SKM-1 (cell line): ENCODE results near the gene ARMC3.

Experiments
- DNase-seq: peaks from one replicate; lab custom pipeline; 2025; ENCODE audit not compliant: unreplicated experiment; lab: John Stamatoyannopoulos, UW

The ARMC3 gene

DNA sequence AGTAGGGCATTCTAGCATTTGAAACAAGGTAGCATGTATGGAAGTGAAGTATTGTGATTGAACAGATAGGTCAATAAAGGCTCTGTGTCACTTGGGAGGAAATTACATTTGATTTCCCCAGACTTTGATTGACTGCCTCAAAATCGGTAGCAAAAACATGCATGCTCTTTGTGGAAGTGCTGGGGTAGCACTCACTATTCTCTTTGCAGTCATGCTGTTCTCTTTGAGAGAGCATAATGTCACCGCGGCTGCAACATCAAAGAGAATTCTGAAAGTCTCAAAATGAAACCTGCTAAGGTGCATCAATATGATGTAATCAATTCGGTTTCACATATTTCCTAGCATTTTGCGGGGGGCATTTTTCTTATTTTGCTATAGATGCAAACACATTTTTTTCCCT lies 64.2 kb downstream of the ARMC3 start:
- no peak for DNase-seq

DNA sequence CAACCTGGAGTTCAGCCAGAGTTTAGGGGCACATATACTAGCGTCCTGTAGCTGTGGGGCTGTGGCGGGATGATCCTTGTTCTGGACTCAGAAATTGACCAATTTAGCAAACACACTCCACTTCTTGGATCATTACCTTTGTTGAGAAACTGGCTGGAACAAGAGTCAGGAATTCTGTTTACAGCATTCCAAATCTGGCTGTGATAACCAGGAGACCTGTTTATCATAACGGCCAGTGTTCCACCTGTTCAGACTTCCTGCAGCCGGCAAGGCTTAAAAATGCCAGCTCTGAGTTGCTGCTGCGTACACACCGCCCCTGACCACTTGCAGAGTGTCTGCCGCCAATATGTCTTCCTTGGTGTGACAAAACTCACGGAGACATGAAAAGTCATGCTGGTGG lies 64.8 kb downstream of the ARMC3 start:
- DNase-seq = no peak

- DNase-seq = no peak
These were observed 65.5 kb downstream of the ARMC3 start for GRCh38 chr10:22993314-22993713.

DNA sequence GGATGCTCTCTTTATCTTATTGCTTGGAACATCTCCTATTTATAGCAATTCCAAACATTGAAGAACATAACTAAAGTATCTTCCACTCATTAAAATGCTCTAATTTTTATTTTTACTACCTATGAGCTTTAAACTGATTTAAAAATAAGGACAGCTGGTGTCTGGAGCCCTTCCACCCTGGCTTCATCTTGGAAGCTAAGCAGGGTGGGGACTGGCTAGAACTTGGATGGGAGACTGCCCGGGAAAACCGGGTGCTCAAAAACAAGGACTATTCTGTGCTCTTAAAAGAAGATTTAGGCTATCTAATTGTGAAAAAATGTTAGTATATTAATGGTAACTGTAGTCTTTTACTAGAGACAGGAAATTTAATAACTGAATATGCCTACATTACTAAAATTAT lies 69.2 kb downstream of the ARMC3 start:
- DNase-seq = no peak

DNA sequence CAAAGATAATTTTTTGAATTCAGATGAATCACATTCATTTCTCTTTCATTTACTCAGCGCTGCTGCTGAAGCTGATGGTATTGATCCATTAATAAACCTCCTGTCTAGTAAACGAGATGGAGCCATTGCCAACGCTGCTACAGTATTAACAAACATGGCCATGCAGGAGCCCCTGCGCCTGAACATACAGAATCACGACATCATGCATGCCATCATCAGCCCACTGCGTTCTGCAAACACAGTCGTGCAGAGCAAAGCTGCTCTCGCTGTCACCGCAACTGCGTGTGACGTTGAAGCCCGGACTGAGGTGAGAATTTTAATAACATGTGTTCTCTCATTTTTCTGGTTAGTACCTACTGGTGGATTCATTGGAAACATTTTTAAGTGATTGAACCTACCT lies 70.2 kb downstream of the ARMC3 start:
- no peak for DNase-seq

DNA sequence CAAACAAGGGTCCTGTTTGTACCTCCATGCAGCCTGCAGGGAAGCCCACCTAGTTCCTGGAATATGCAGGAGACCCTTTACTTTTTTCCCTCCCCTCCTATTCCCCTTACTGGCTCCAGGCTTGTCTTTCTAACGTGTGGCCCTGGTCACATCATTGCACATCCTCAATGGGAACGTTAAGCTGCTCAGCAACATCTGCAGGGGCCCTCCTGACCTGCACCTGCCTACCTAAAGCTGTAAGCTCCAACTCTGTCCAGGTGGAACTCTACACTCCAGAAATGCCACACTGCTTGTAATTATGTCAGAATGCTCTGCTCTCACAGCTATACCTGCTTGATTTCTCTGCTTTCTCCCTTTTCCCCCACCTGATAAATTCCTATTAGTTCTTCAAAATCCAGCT lies 72.1 kb downstream of the ARMC3 start:
- no peak for DNase-seq

GRCh38 chr10:23001901-23002516 lies 74.2 kb downstream of the ARMC3 start:
- DNase-seq = no peak

DNA sequence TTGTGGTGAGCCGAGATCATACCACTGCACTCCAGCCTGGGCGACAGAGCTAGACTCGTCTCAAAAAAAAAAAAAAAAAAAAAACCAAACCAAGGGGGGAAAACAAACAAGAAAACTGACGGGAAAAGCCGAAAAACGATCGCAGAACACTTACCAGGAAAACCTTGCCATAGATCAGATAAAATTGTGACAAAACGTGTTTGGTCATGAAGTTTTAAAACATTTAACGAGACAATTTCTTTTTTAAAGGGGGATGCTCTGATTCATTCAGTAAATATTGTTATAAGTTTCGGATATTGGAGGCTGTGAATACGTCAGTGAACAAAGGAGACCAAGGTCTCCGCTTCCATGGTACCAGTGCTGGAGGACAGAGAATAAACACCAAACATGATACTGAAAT lies 77.3 kb downstream of the ARMC3 start:
- DNase-seq = no peak

DNA sequence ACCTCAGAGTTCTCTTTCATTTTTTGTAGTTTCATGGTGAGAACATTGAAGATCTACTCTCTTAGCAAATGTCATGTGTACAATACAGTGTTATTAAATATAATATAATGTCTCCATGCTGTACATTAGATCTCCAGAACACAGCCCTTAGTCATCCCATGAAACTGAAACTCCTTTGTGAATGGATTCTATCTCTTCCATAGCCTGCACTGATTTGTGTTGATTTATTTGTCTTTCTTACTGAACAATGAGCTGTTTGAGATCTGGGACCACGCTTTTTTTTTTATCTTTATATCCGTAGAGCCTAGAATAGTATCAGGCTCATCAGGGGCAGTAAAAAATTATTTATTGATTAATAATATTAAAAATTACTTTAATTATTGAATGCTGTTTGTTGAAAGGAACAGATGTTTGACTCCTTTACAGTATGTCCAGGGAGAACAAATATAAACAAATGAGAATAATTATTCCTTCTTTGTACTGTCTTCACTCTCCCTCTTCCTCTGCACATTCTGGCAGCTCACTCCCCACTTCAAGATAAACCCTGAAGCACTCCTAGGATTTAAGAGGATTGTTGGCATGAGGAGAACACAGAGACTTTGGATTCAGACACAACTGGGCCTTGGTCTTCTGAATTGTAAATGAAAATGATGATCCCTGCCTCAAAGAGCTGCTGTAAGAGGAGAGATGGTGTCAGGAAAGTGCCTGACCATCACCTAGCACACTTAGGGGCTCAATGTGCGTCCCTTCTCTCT lies 85.9 kb downstream of the ARMC3 start:
- no peak for DNase-seq

- DNase-seq = no peak
These were observed 87.3 kb downstream of the ARMC3 start for GRCh38 chr10:23015021-23015707.

DNA sequence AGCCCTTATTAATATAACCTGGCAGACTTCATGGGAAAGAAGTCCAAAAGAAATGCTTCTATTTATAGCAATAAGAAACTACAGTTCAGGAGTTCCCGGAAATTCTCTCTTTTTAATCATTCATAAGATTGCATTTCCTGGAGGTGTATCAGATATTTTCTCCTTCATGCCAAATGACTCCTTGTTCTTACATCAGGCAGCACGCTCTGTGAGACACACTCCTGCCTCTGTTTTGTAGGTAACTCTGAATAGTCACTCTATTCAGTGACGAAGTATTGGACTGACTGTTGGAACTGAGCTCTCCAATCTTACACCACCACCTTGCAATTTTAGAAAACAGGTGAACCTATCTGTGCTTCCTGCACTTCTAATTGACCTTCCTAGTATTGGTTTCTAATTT lies 88.8 kb downstream of the ARMC3 start:
- DNase-seq = no peak

DNA sequence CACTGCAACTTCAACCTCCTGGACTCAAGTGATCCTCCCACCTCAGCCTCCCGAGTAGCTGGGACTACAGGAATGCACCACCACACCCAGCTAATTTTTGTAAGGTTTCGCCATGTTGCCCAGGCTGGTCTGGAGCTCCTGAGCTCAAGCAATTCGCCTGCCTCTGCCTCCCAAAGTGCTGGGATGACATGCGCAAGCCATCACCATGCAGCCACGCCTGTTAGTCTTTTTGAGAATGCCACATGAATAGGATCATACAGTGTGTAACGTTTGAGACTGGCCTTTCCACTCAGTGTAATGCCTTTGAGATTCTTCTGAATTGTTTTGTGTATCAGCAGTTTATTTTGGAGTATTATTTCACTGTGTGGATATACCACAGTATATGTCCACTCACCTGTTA lies 91.8 kb downstream of the ARMC3 start:
- DNase-seq = no peak

GRCh38 chr10:23021430-23021829 lies 93.6 kb downstream of the ARMC3 start:
- DNase-seq = no peak

DNA sequence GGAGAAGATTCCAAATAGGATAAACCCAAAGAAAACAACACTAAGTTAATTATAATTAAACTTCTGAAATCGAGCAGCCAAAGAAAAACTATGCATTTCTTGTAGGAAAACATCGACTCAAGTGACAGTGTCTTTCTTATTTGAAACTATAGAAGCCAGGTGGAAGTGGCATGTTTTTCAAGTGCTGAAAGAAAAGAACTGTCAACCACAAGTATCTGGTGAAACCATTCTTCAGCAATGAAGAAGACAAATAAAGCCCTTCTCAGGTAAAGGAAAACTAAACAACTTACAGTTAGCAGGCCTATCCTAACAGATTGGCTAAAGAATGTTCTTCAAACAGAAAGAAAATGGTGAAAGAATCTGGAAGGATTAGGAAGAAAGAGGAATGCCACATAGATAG lies 96.1 kb downstream of the ARMC3 start:
- DNase-seq = no peak

GRCh38 chr10:23031318-23031717 lies 103.5 kb downstream of the ARMC3 start:
- DNase-seq = no peak

DNA sequence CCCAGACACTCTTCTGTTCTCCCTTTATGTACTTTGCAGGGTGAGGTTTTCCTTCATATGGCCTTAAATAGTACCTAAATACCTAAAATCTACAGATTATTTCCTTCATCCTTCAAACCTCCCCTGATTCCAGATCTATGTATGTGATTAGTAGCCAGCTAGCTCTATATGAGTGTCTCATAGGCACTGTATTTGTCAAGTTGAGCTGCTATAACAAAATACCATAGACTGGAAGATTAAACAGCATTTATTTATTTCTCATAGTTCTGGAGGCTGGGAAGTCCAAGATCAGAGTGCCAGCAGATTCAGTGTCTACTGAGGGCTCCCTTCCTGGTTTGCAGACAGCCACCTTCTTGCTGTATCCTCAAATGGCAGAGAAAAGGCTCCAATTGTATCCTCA lies 106.9 kb downstream of the ARMC3 start:
- no peak for DNase-seq

- no peak for DNase-seq
These were observed 107.7 kb downstream of the ARMC3 start for GRCh38 chr10:23035569-23035968.

DNA sequence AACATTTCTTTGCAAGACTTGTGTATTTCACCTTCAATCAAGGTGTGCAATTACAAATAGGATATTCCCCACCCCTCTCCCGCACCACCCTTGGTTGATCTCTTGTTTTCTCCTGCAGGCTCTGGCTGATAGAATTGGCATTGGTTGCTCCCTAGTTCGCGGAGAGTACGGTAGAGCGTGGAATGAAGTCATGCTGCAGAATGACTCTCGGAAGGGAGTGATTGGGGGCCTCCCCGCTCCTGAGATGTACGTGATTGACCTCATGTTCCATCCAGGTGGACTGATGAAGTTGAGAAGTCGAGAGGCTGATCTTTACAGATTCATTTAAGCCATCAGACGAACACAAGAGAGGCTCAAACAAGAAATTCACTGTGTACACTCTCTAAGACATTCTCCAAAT lies 109.3 kb downstream of the ARMC3 start:
- no peak for DNase-seq

- DNase-seq = no peak
These were observed 109.7 kb downstream of the ARMC3 start for GRCh38 chr10:23037561-23037960.

GRCh38 chr10:23038172-23038571 lies 110.3 kb downstream of the ARMC3 start:
- no peak for DNase-seq

DNA sequence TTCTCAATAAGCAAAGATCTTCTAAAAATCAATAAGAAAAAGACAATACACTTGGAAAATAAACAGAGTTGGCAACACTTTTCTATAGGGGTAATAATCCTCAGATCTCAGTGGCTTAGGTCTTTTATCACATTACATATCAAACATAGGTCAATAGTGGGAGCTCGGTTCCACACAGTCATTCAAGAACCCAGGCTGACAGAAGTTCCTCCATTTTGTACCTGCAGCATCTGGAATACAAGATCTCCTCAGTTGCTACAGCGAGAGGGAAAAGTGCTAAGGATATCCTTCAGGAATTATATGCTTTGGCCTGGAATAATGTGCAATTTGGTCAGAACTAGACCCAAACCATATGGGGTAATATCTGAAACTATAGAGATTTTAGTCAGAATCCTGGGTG lies 112.1 kb downstream of the ARMC3 start:
- DNase-seq = no peak

DNA sequence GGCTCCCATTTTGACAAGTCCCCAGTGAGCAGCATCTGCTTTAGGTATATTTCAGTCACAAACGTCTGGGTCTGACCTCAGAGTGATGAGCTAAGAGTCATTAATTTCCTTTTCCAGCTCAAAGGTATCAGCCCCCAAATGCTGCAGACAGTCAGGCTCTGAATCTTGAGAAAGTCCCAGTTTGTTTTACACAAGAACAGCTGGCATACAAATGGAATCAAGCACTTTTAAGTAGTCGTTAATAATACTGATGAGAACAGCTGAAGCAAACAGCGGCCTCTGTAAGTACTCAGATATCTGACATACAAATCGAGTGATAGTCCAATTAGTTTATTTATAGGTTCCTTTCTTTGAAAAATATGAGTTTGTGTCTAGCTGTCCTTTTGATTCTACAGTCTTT lies 118.2 kb downstream of the ARMC3 start:
- no peak for DNase-seq
